ENCODE measurements around the gene SUCLA2.
"Not testable (repeated sequence)": the region's sequence is repeated elsewhere in the genome, so short reads cannot be mapped to it uniquely, and the experiment has no call there.

SUCLA2 gene

DNA sequence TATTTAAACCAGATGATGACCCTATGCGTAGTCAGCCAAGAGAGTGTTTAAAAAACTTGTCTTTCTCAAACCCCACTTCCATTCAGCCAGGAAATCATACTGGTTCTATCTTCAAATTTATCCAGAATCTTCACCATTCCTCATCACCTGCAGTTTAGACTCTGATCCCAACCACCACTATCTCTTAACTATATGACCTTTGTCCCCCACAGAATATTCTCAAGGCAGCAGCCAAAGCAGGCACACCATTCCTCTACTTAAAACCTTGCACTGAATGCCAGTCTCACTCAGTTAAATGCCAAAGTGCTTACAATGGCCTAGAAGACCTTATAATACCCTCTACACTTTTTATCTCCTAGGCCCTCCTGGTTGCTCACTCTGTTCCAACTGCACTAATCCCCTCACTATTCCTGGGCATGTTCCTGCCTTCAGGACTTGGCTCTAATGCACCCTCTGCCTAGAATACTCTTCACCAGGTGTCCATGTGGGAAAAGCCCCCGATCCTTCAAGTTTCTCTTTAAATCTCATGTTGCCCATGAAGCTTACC lies 10.1 kb downstream of the SUCLA2 start:
- DNase-seq = no peak

DNA sequence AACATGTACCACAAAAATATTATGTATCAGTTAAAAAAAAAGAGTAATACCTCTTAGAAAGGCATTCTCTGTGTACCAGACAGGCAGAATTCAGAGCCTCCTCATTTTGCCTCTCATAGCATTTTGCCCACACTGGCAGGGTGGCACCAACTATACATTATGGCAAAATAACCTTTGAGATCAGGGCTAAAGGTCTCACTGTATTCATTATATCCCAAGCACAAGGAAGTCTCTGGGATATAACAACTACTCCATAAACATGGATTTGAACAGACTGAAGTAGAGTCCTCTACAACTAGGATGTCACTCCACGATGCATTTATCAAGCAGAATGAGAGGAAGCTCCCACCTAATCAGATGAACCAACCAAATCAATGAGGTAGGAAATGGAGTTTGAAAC lies 10.6 kb downstream of the SUCLA2 start:
- DNase-seq = no peak

DNA sequence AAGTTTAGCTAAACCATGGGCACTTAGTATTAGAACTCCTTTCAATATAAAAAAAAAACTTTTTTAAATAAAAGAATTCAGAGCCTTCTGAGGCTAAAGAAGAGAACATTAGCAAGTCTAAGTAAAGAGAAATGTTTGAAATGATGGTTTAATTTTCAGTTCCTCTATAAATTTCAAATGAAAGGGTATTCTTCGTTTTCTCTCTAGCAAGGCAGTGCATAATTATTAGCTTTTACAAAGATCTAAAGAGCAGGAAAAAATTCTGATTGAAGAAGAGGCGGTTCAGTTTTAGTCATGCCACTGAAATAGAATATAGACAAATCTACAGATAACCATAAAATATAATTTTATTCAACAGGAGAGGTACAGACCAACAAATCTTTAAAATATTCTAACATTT lies 18.0 kb downstream of the SUCLA2 start:
- DNase-seq = no peak

DNA sequence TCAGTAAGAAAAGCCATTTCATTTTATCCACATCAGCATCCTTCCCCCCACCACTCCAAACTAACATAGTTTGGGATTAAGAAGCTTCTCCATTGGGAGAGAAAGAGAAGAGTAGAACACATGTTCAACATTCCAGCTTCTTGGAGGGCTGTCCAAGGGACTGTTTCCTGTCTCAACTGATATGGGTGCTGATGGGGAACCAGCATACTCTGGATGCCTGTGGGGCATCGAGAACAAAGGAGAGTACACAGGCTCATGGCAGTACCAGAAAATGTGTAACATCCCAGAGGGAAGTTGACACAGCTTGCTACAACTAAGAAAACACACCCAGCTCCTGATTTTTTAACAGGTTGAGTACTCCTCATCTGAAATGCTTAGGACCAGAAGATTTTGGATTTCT lies 24.7 kb downstream of the SUCLA2 start:
- DNase-seq = no peak

GRCh38 chr13:47964863-47965262 lies 36.2 kb downstream of the SUCLA2 start:
- DNase-seq = no peak

DNA sequence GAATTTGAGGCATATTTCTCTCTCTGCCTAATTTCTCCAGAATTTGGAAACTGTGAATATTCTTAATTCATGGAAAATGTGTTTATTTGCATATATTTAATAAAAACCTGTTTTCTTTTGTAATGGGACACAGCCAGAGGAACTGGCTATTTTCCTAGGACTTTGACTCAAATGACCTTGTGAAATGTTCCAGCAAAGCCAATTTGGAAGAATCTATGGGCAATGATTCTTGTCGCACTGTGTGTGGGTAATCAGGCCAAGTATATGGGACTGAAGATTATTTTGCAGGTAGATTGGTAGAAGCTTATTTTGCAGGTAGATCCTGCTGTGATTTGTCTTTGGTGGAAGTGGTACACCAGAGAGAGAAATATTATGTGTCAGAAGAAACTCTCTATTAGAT lies 38.8 kb downstream of the SUCLA2 start:
- no peak for DNase-seq

DNA sequence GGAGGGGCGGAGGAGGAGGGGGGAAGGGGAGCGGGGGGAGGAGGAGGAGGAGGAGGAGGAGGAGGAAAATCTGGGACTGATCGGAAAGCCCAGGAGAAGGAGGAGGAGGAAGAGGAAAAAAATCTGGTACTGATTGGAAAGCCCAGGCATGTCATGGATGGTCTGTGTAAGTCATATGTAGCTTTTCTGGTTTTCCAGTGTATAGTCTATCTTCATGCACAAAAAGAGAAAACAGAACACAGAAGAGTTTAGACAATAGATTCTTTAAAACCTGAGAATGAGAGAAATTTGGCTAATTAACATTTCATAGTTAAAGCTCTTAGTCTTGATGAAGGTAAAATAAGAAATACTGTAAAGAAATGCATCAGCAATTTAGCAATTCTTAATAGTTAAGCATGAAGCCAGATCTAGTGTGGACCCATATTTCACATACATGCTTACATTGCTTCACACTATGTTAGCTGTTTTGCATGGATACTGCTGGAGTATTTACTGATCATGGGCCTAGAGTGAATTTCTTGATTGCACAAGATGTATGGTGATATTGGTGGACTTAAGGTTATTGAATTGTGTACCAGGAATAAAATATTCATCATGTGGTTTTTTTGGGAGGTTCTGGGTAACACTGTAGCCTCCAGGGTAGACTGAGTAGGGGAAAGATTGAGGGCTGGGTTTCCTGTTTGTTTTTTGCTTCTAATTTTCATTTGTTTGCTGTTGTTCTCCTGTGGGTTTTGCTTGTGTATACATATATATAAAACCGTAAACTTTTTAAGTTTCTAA lies 41.4 kb downstream of the SUCLA2 start:
- DNase-seq = no peak

GRCh38 chr13:47957073-47957472 lies 44.0 kb downstream of the SUCLA2 start:
- no peak for DNase-seq

DNA sequence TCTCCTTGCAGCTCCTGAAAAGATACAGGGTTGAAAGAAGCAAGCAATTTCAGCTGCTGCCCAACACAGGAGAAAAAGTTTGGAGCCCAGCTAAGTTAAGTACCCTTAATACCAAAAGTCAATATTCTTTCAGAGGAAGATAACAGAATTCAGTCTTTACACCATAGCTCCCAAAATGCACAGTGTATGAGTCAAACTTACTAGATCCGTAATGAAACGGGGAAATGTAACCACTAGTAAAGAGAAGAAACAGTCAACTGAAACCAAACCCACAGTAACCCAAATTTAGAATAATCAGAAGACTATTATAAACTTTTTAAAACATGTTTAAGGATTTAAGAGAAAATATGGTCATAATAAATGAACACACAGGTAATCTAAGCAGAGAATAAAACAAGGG lies 45.2 kb downstream of the SUCLA2 start:
- DNase-seq = no peak

DNA sequence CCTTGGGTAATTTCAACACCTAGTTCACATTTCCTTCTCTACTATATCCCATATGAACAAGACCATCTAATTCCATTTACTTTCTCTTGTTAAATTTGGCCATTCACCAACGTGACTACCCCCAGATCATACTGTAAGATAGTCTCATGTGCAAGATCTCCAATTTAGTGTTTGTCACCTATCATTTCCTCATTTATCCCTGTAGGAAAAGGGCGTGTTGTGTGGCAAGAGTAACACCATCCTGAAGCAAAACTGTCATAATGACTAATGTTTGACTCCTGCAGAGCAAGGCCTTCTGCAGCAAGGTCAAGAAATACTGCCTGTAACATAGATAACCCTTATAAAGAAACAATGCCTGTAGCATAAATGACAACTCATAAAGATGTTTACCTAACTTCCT lies 51.3 kb downstream of the SUCLA2 start:
- no peak for DNase-seq

- no peak for DNase-seq
These were observed 55.3 kb downstream of the SUCLA2 start for GRCh38 chr13:47945738-47946137.

DNA sequence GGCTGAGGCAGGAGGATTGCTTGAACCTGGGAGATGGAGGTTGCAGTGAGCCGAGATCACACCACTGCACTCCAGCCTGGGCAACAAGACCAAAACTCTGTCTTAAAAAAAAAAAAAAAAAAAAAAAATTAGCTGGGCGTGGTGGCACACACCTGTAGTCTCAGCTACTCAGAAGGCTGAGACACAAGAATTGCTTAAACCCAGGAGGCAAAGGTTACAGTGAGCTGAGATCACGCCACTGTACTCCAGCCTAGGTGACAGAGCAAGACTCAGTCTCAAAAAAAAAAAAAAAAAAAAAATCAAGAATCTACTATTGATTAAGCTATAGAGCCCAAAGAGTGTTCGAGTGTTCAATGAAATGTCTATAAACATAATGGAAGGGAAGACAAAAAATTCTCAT lies 55.9 kb downstream of the SUCLA2 start:
- not testable (repeated sequence) for DNase-seq

- DNase-seq = no peak
These were observed 66.7 kb downstream of the SUCLA2 start for GRCh38 chr13:47934371-47934770.

GRCh38 chr13:47932950-47933923 lies 67.8 kb downstream of the SUCLA2 start:
- no peak for DNase-seq

GRCh38 chr13:47930649-47931165 lies 70.4 kb downstream of the SUCLA2 start:
- DNase-seq = no peak

DNA sequence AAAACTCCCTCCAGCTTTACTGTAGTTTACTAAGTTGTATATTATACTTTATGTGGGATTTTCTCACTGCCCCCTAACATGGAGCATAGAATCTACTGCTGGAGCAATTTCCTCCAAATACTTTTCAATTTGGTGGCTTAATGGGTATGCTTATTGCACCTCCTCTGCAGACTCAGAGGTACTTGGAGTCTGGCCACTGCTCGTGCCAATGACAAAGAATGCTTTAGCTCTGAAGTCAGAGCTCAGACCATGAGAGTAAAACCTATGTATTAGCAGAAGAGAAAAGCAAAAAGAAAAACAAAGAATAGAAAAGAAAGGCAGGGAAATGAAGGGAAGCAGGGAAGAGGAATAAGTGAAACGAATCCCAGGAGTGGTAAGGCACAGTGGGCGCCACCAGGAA lies 71.9 kb downstream of the SUCLA2 start:
- DNase-seq = no peak

DNA sequence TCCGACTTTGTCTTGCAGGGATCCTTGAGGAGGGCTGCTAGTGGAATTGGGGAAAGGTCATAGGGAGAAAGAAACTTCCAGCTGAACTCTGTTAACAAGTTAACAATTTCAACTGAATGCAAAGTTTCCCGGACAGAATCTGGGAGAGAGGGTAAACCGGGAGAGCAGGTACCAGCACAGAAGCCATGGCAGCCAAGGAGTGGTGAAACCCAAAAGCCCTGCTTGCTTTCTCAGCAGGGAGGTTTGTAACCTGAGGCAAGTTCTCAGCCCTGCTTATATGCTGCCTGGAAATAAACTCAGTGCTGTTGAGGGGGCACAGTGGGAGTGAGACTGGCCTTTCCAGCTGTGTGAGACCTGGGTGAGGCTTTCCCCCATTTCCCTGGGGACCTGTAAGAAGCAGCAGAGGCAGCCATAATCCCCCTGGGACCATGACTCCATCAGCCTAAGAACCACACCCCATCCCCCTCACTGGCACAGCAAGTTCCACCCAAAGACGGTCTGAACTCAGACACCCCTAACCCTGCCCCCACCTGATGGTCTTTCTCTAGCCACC lies 84.0 kb downstream of the SUCLA2 start:
- DNase-seq = no peak

GRCh38 chr13:47908197-47908902 lies 92.7 kb downstream of the SUCLA2 start:
- DNase-seq = no peak

- no peak for DNase-seq
These were observed 96.2 kb downstream of the SUCLA2 start for GRCh38 chr13:47904891-47905290.

DNA sequence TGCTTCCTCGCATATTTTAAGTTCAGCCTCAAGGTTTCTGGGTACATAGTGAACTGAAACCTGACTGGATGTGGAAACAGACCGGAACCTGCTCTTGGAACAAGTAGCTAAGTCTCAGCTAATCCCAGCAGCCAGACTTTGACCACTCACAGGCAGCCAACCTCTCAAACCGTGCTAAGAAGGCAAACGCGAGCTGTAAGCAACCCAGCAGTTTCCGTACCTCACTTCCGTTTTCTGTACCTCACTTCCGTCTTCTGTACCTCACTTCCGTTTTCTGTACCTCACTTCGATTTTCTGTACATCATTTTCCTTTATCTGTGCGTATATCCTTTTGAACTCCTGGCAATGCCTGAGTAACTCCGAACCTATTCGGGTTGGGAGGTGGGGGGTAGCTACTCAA lies 96.8 kb downstream of the SUCLA2 start:
- DNase-seq = no peak

- DNase-seq = no peak
These were observed 97.2 kb downstream of the SUCLA2 start for GRCh38 chr13:47903836-47904235.

DNA sequence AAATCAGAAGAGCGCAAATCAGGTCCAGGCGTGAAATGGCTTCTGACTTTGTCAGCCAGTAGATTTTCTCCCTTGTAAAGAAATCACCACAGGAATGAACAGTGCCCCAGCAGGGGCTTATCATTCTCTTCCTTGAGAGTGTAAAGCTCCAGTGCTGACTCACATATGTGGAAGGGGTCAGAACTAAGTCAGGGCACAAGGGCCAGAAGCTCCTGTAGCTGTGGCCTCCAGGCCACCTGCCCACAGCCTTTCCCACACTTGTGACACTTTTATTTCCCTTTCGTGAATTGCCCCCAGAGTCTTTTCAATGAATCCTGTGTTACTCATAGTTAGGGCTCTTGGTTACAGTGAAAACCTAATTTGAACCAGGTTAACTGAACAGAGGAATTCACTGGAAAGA lies 99.6 kb downstream of the SUCLA2 start:
- no peak for DNase-seq

GRCh38 chr13:47898080-47898479 lies 103.0 kb downstream of the SUCLA2 start:
- DNase-seq = no peak

Data from CD4-positive, alpha-beta T cell treated with Interleukin-4 for 4 hours (primary cell).